Kidney epithelial cell (primary cell): ENCODE data around the gene C10orf53. TPM values are rescaled to one million over a fixed set of nuclear protein-coding genes. Genes with fewer than 3 reads are reported as not detected.
A peak's percentile ranks its signal among the peaks of the same experiment; 100 is the strongest.
"Not testable (repeated sequence)": the region's sequence is repeated elsewhere in the genome, so short reads cannot be mapped to it uniquely, and the experiment has no call there.

Experiments used
- DNase-seq: peaks from one replicate; pipeline ENCODE4 v3.0.0-alpha.2; 2010; ENCODE audit warnings: low read depth
- H3K27me3 ChIP-seq: 2 replicates; pipeline ENCODE4 v1.6.0; 2011; ENCODE audit warnings: low read length; ENCODE audit not compliant: control insufficient read depth, insufficient read depth
- H3K36me3 ChIP-seq: 2 replicates; pipeline ENCODE4 v1.5.1; 2011; ENCODE audit warnings: low read length; ENCODE audit not compliant: control insufficient read depth, insufficient read depth
- H3K4me3 ChIP-seq: 2 replicates; pipeline ENCODE4 v1.5.1; 2011; ENCODE audit warnings: low read depth, mild to moderate bottlenecking, control low read depth, low read length
- CTCF ChIP-seq: IDR thresholded peaks from 2 replicates; pipeline ENCODE4 v1.5.1; 2011; ENCODE audit warnings: mild to moderate bottlenecking, moderate library complexity, low read length, control low read depth, inconsistent platforms; ENCODE audit not compliant: insufficient read depth, poor library complexity, severe bottlenecking
- total RNA-seq: library from RNA; depleted of rRNA; stranded (reverse); fragments of >200 nt; gene quantifications from 2 replicates; pipeline ENCODE4 v1.2.3, GENCODE V29; 2015

The C10orf53 gene
- total RNA-seq, 1 donor from 2014 or later: not detected

- no peak for TF ChIP-seq CTCF
- H3K27me3 ChIP-seq: peaks cover 2% of the 10 kb centered on the region
- no peak overlapping the region for H3K4me3 ChIP-seq
Observed at GRCh38 chr10:49710966-49711365, 31.5 kb downstream of the C10orf53 start.

DNA sequence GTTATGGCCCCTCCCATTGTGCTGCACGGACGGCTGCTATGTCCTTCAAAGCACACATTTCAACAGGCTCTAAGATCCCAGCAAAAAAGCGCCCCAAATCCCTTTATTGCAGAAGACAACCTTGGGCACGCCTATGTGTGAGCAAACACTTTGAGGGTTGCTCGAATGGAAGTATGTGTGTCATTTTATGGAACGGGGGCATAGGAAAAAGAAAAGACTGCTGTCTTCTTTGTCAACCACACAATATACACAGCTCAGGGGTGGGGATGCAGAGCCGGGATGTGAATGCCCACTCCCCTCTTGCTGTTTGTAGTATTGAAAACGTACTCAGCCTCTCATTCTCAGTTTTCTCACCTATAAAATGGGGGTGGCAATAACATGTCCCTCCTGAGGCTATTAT, 32.0 kb downstream of the C10orf53 start:
- Histone ChIP-seq H3K36me3 (no peaks in the 10 kb centered on the region), H3K4me3 (no peak overlapping the region), H3K27me3 (peaks cover 2% of the 10 kb centered on the region)
- DNase-seq: no peak
- no peak for TF ChIP-seq CTCF

More at GRCh38 chr10:49710966-49711365, 31.5 kb downstream of the C10orf53 start:
- no peaks in the 10 kb centered on the region for H3K36me3 ChIP-seq
- no peak for DNase-seq

DNA sequence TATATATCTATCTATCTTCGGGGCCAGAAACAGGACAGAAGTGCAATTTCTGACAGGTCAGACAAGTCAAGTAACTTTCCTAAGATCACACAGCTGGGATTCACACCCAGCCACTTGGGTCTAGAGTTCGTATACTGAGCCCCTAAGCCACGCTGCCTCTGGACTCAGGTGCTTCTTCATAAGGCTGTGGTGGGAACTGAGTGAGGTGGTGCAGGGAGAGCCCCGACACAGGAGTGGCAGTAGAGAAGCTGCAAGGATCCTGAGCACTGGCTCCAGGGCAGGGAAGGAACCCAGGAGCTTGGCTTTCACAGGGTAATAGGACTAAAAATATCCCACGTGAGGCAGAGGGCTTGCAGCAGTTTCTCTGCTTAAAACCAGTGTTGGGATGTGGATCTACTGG, 33.8 kb downstream of the C10orf53 start:
- Histone ChIP-seq H3K36me3 (no peaks in the 10 kb centered on the region), H3K4me3 (no peak overlapping the region), H3K27me3 (peaks cover 1% of the 10 kb centered on the region)
- DNase-seq: no peak
- TF ChIP-seq CTCF: no peak

DNA sequence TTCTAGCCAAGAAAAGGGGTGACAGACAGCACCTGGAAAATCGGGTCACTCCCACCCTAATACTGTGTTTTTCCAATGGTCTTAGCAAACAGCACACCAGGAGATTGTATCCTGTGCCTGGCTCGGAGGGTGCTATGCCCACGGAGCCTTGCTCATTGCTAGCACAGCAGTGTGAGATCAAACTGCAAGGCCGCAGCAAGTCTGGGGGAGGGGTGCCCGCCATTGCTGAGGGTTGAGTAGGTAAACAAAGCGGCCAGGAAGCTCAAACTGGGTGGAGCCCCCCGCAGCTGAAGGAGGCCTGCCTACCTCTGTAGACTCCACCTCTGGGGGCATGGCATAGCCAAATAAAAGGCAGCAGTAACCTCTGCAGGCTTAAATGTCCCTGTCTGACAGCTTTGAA, 35.7 kb downstream of the C10orf53 start:
- not testable (repeated sequence) for H3K27me3 ChIP-seq, DNase-seq, H3K36me3 ChIP-seq, H3K4me3 ChIP-seq

DNA sequence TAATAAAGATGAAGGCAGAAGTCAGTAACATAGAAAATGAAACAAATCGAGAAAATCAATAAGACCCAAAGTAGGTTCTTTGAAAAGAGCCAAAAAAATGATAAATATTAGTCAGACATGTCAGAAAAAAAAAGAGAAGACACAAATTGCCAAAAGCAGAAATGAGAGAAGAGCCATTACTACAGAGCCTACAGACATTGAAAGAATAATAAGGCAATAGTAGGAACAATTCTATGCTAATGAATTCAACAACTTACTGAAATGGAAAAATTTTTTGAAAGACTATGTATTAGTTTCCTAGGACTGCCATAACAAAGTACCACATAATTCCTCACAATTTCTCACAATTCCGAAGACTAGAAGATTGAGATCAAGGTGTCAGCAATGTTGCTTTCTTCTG, 47.1 kb downstream of the C10orf53 start:
- TF ChIP-seq CTCF: no peak
- Histone ChIP-seq H3K27me3 (no peaks in the 10 kb centered on the region), H3K36me3 (no peaks in the 10 kb centered on the region), H3K4me3 (no peak overlapping the region)
- no peak for DNase-seq

- Histone ChIP-seq H3K4me3 (no peak overlapping the region), H3K27me3 (no peaks in the 10 kb centered on the region), H3K36me3 (peaks cover 1% of the 10 kb centered on the region)
- DNase-seq: no peak
- TF ChIP-seq CTCF: no peak
Observed at GRCh38 chr10:49733866-49734265, 54.4 kb downstream of the C10orf53 start.

GRCh38 chr10:49734676-49735075, 55.2 kb downstream of the C10orf53 start:
- DNase-seq: peak; percentile 2
- Histone ChIP-seq H3K4me3 (no peak overlapping the region), H3K36me3 (peaks cover 1% of the 10 kb centered on the region), H3K27me3 (no peaks in the 10 kb centered on the region)
- TF ChIP-seq CTCF: no peak
